Liver (tissue), 4 donors: ENCODE results near the gene DLST. TPM values are rescaled to one million over a fixed set of nuclear protein-coding genes. Genes with fewer than 3 reads are reported as not detected.

Experiments used
- polyA plus RNA-seq, 2 donors: library from polyadenylated mRNA; stranded (reverse) in 1 of 2; unstranded in 1 of 2; fragments of 200-250 nt in 1 of 2; fragments of >200 nt in 1 of 2; fragmentation: Nextera tagmentation in 1 of 2; extraction: Ambion mirVana in 1 of 2; gene quantifications; one replicate each; pipeline versions ENCODE4 v1.2.1 to v1.2.3, GENCODE V29; 2013 to 2015
- total RNA-seq, 2 donors: library from RNA; depleted of rRNA; stranded (reverse); fragments of >200 nt; gene quantifications; one replicate each; pipeline ENCODE4 v1.2.3, GENCODE V29; 2014
- donor health status: healthy.
- donor health status: healthy.
- donor health status: healthy.

The DLST gene
- total and polyA plus RNA-seq, 4 donors: 10.7 to 69.3 (median 49.5) TPM

Other genes with a start within 250 kb of the DLST start
- 10 to 100 TPM; 18.2 to 26.6 TPM for gene AREL1, start 168.8 kb upstream of the DLST start, total RNA-seq
- gene AREL1, start 168.8 kb upstream of the DLST start, polyA plus RNA-seq: 1 to 10 TPM; 5.6 to 8.3 TPM
- 10 to 100 TPM; 14.6 to 15.3 TPM for gene FCF1, start 168.8 kb upstream of the DLST start, total RNA-seq
- 10 to 100 TPM in 1 of 2 donors, 1 to 10 TPM in 1; 3.7 to 12.7 TPM for gene FCF1, start 168.8 kb upstream of the DLST start, polyA plus RNA-seq
- 10 to 100 TPM; 18.5 to 27.3 TPM for gene YLPM1, start 118.6 kb upstream of the DLST start, total RNA-seq
- gene YLPM1, start 118.6 kb upstream of the DLST start, polyA plus RNA-seq: 1 to 10 TPM; 5.9 to 7.9 TPM
- gene PROX2, start 5.8 kb upstream of the DLST start, total RNA-seq: not detected
- under 1 TPM in 1 of 2 donors, not detected in 1; 0.06 TPM for gene PROX2, start 5.8 kb upstream of the DLST start, polyA plus RNA-seq
- 1 to 10 TPM; 5.8 to 5.9 TPM for gene RPS6KL1, start 41.3 kb downstream of the DLST start, total RNA-seq
- 1 to 10 TPM; 1.1 to 1.9 TPM for gene RPS6KL1, start 41.3 kb downstream of the DLST start, polyA plus RNA-seq
- gene PGF, start 73.7 kb downstream of the DLST start, total RNA-seq: 1 to 10 TPM in 1 of 2 donors, under 1 TPM in 1; 0.61 to 4.5 TPM
- 1 to 10 TPM in 1 of 2 donors, under 1 TPM in 1; 0.90 to 2.8 TPM for gene PGF, start 73.7 kb downstream of the DLST start, polyA plus RNA-seq
- 10 to 100 TPM; 16.2 to 22.0 TPM for gene EIF2B2, start 121.0 kb downstream of the DLST start, total RNA-seq
- 10 to 100 TPM; 18.5 to 23.6 TPM for gene EIF2B2, start 121.0 kb downstream of the DLST start, polyA plus RNA-seq
- gene MLH3, start 169.6 kb downstream of the DLST start, total RNA-seq: 10 to 100 TPM in 1 of 2 donors, 1 to 10 TPM in 1; 7.4 to 29.7 TPM
- 10 to 100 TPM in 1 of 2 donors, 1 to 10 TPM in 1; 5.8 to 12.4 TPM for gene MLH3, start 169.6 kb downstream of the DLST start, polyA plus RNA-seq
- gene ACYP1, start 182.1 kb downstream of the DLST start, total RNA-seq: 1 to 10 TPM; 4.9 to 7.5 TPM
- 1 to 10 TPM; 2.1 to 3.1 TPM for gene ACYP1, start 182.1 kb downstream of the DLST start, polyA plus RNA-seq
- 1 to 10 TPM in 1 of 2 donors, under 1 TPM in 1; 0.56 to 5.9 TPM for gene ZC2HC1C, start 187.7 kb downstream of the DLST start, total RNA-seq
- gene ZC2HC1C, start 187.7 kb downstream of the DLST start, polyA plus RNA-seq: 1 to 10 TPM; 3.4 to 3.6 TPM
- gene NEK9, start 245.1 kb downstream of the DLST start, total RNA-seq: 10 to 100 TPM; 35.2 to 46.0 TPM
- 10 to 100 TPM; 13.4 to 24.3 TPM for gene NEK9, start 245.1 kb downstream of the DLST start, polyA plus RNA-seq